ENCODE measurements around the gene POU5F1. TPM values are rescaled to one million over a fixed set of nuclear protein-coding genes. Genes with fewer than 3 reads are reported as not detected.

The POU5F1 gene
- total RNA-seq, 1 experiment from 2014 or later = not detected

DNA sequence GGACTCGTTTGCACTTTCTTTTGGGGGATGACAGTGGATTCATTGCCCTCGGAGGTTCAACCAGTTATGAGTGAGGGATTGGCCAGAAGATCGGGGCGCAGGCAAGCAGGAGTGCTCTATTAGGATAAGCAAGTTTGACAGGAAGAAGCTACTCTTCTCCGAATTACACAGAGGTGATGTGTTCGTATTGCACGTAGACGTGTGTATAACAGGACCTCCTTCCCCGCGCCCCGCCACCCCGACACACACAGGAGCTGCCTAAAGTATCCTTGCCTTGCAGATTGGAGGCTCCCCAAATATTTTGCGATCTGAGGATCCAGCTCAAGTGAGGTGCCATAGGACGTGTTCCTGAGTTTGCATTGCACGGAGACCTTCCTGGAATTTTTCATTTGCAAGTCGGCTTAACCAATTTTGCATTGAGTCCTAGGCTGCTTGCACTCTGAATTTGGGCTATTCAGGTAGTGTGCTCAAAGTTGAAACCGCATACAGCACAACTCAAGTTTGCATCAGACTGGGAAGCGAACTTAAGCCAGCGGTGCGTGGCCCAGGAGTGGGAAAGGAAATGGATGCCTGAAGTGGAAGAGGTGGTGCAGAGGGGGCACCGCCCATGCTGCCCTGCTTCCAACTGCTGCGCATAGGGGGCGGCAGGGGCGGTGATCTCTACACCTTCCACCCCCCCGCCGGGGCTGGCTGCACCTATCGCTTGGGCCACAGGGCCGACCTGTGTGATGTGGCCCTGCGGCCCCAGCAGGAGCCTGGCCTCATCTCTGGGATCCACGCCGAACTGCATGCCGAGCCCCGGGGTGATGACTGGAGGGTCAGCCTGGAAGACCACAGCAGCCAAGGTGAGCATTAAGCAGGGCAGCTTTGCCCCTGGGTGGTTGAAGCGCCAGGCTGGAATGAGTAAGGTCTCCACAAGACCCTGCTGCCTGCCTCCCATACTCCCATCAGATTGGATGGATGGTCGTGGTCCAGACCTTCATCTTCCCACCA, 11.3 kb downstream of the POU5F1 start:
- Histone ChIP-seq H3K27ac (ENCODE audit: low read depth, low read length, poor library complexity, severe bottlenecking) (peak overlapping the region; percentile 28), H3K27me3 (replicated peaks; ENCODE audit: insufficient read depth, low read depth, low read length, poor library complexity) (no peaks in the 10 kb centered on the region), H3K36me3 (ENCODE audit: insufficient read depth, low read length, poor library complexity, severe bottlenecking) (peaks cover 37% of the 10 kb centered on the region), H3K4me3 (ENCODE audit: low read depth, low read length, poor library complexity, severe bottlenecking) (peak overlapping the region; percentile 61), H3K9me3 (ENCODE audit: low read depth, low read length, poor library complexity, severe bottlenecking) (no peaks in the 10 kb centered on the region), H3K4me1 (ENCODE audit: insufficient read depth, low read length, poor library complexity, severe bottlenecking) (peaks cover 5% of the 10 kb centered on the region)
- POLR2A ChIA-PET (ENCODE audit: low non-redundant PET) = interaction anchor here (0.5 to 1.2 kb wide), 3 partner anchors 12 to 98 kb away, joined by 3 to 4 read pairs (median 4); no protein-coding TSS in a partner anchor
- CTCF ChIA-PET = interaction anchor here (0.6 to 1.0 kb wide), 2 partner anchors 27 to 208 kb away, joined by 3 read pairs; no protein-coding TSS in a partner anchor
- BruUV-seq (replicated peaks) = TSS peak; percentile 35
- no peak for TF ChIP-seq EZH2 (IDR thresholded peaks at IDR 0.05; ENCODE audit: borderline replicate concordance, low read depth, low read length, poor library complexity, severe bottlenecking)
- TF ChIP-seq, protein P1, sequence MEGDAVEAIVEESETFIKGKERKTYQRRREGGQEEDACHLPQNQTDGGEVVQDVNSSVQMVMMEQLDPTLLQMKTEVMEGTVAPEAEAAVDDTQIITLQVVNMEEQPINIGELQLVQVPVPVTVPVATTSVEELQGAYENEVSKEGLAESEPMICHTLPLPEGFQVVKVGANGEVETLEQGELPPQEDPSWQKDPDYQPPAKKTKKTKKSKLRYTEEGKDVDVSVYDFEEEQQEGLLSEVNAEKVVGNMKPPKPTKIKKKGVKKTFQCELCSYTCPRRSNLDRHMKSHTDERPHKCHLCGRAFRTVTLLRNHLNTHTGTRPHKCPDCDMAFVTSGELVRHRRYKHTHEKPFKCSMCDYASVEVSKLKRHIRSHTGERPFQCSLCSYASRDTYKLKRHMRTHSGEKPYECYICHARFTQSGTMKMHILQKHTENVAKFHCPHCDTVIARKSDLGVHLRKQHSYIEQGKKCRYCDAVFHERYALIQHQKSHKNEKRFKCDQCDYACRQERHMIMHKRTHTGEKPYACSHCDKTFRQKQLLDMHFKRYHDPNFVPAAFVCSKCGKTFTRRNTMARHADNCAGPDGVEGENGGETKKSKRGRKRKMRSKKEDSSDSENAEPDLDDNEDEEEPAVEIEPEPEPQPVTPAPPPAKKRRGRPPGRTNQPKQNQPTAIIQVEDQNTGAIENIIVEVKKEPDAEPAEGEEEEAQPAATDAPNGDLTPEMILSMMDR (conservative IDR thresholded peaks at IDR 0.05; ENCODE audit: low read depth, low read length) = no peak
- peak; percentile 15 for DNase-seq (ENCODE audit: low spot score)
- intact Hi-C loops (cut with micrococcal nuclease; ENCODE audit: unreplicated experiment) = no loop called here

DNA sequence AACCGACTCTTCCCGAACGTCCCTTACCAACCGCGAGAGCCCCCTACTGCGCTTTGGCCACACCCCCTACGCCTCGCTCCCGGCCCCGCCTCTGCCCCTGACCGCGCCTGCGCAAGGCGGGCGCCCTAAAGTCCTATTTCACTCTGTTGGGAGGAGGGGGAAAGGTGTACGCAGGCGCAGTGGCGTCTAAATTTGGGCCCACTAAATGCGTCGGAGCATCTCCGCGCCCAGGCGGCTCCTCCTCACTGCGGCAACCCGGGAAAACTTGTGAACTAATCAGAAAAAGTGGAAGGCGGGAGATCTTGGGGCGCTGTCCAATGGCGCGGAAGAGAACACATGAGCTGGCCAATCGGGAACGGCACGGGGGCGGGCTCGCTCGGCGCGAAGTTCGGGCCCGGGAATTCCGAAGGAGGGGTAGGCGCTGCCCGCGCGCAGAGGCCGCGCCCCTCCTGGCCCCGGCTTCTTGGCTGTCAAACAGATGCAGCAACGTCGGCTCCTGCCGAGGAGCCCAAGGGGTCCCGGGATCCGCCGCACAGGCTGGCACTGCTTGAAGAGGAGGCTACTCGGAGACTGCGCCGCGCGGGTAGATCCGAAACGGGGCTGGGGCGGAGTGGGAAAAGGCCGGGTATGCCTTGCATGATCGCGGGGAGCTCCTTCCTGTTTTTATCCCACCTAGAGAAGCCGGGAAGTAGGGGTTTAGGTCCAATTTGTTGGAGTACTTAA, 12.2 kb downstream of the POU5F1 start, which contains the start of gene TCF19:
Gene TCF19 (plus strand): TSS at position 450 of the 723 bp plus-strand sequence. CDS start 881 bp downstream, outside the sequence.
- ChIA-PET POLR2A (ENCODE audit: low non-redundant PET) (interaction anchor here (0.5 to 1.2 kb wide), 3 partner anchors 11 to 99 kb away, joined by 3 to 4 read pairs (median 4); no protein-coding TSS in a partner anchor), CTCF (interaction anchor here (0.6 to 1.0 kb wide), 3 partner anchors 27 to 241 kb away, joined by 3 to 5 read pairs (median 3); no protein-coding TSS in a partner anchor)
- Histone ChIP-seq H3K27ac (ENCODE audit: low read depth, low read length, poor library complexity, severe bottlenecking) (peak within 1 kb of the TSS; percentile 85), H3K9me3 (ENCODE audit: low read depth, low read length, poor library complexity, severe bottlenecking) (no peaks in the 10 kb centered on the region), H3K4me3 (ENCODE audit: low read depth, low read length, poor library complexity, severe bottlenecking) (peak within 1 kb of the TSS; percentile 61), H3K4me1 (ENCODE audit: insufficient read depth, low read length, poor library complexity, severe bottlenecking) (peaks cover 5% of the 10 kb centered on the region), H3K36me3 (ENCODE audit: insufficient read depth, low read length, poor library complexity, severe bottlenecking) (peaks cover 35% of the 10 kb centered on the region), H3K27me3 (replicated peaks; ENCODE audit: insufficient read depth, low read depth, low read length, poor library complexity) (no peaks in the 10 kb centered on the region)
- BruUV-seq (replicated peaks) = no TSS peak
- TF ChIP-seq, protein P1 (conservative IDR thresholded peaks at IDR 0.05; ENCODE audit: low read depth, low read length) = no peak
- TF ChIP-seq EZH2 (IDR thresholded peaks at IDR 0.05; ENCODE audit: borderline replicate concordance, low read depth, low read length, poor library complexity, severe bottlenecking) = no peak
- peak; percentile 100 for DNase-seq (ENCODE audit: low spot score)
- intact Hi-C loops (cut with micrococcal nuclease; ENCODE audit: unreplicated experiment) = no loop called here

DNA sequence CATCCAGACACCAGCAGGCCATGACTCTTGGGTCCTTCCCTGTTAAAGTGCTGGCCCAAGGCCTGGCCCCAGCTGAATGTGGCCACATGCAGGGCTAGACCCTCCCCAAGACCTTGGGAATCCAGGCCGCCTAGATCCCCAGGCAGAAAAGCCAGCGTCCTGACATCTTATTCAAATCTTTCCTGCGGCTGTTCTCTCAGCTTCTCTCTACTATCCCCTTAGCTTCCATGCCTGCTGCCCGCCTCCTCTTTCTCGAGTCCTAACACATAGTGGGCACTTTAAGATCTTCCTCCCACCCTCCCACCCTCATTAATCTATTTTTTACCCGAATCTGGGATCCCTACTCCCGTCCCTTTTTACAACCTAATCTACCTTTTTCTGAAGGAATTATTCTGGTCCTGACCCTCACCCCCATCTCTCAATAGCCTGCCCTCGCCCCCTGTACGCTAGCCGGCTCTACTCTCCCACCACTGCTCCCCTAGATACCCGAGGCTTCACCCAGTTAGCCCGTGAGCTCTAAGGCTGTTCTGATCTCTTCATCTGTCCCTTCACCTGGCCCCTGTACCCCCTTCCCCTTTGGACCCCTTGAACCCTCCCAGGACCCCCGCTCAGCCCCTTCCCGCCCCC, 12.9 kb downstream of the POU5F1 start, which contains the start of gene CCHCR1:
Gene CCHCR1 (minus strand): TSS at position 290 of the 627 bp plus-strand sequence. CDS start 202 bp downstream, at position 88.
- POLR2A ChIA-PET (ENCODE audit: low non-redundant PET) = no interaction called here
- no peaks in the 10 kb centered on the region for H3K9me3 ChIP-seq (ENCODE audit: low read depth, low read length, poor library complexity, severe bottlenecking)
- TF ChIP-seq EZH2 (IDR thresholded peaks at IDR 0.05; ENCODE audit: borderline replicate concordance, low read depth, low read length, poor library complexity, severe bottlenecking) = no peak
- TF ChIP-seq, protein P1 (conservative IDR thresholded peaks at IDR 0.05; ENCODE audit: low read depth, low read length) = no peak
- peak within 1 kb of the TSS; percentile 61 for H3K4me3 ChIP-seq (ENCODE audit: low read depth, low read length, poor library complexity, severe bottlenecking)
- no TSS peak for BruUV-seq (replicated peaks)
- peak within 1 kb of the TSS; percentile 85 for H3K27ac ChIP-seq (ENCODE audit: low read depth, low read length, poor library complexity, severe bottlenecking)
- CTCF ChIA-PET = interaction anchor here (0.6 to 1.0 kb wide), 2 partner anchors 26 to 242 kb away, joined by 3 to 5 read pairs; no protein-coding TSS in a partner anchor
- no peak for DNase-seq (ENCODE audit: low spot score)
- H3K36me3 ChIP-seq (ENCODE audit: insufficient read depth, low read length, poor library complexity, severe bottlenecking) = peaks cover 31% of the 10 kb centered on the region
- H3K4me1 ChIP-seq (ENCODE audit: insufficient read depth, low read length, poor library complexity, severe bottlenecking) = peaks cover 5% of the 10 kb centered on the region
- H3K27me3 ChIP-seq (replicated peaks; ENCODE audit: insufficient read depth, low read depth, low read length, poor library complexity) = no peaks in the 10 kb centered on the region
- intact Hi-C loops (cut with micrococcal nuclease; ENCODE audit: unreplicated experiment) = no loop called here

All from A673 (cell line).